Neuron (in vitro differentiated cells): ENCODE results near the gene NRCAM.
"Not testable (repeated sequence)": the region's sequence is repeated elsewhere in the genome, so short reads cannot be mapped to it uniquely, and the experiment has no call there.

ENCODE experiments used
- H2AFZ ChIP-seq: one replicate; pipeline ENCODE4 v1.6.1; 2013; ENCODE audit warnings: low read depth, mild to moderate bottlenecking, inconsistent platforms, low read length, moderate library complexity
- H3K27me3 ChIP-seq: one replicate; pipeline ENCODE4 v1.6.1; 2013; ENCODE audit warnings: low read length; ENCODE audit not compliant: insufficient read depth
- H3K36me3 ChIP-seq: one replicate; pipeline ENCODE4 v1.6.1; 2013; ENCODE audit warnings: low read length; ENCODE audit not compliant: insufficient read depth
- H3K4me1 ChIP-seq: one replicate; pipeline ENCODE4 v1.6.1; 2013; ENCODE audit warnings: low read length; ENCODE audit not compliant: insufficient read depth
- H3K4me3 ChIP-seq: 2 replicates; pipeline ENCODE4 v1.5.1; 2013; ENCODE audit warnings: mild to moderate bottlenecking, low read length, moderate library complexity
- H3K9me3 ChIP-seq: one replicate; pipeline ENCODE4 v1.6.1; 2013; ENCODE audit warnings: low read length

NRCAM gene

GRCh38 chr7:108455998-108456677, at the start of gene NRCAM:
Gene NRCAM, minus strand, starts transcription at chr7:108456436. Its CDS starts 216,372 bp downstream, at chr7:108240064.
- no peaks in the 10 kb centered on the region for H3K27me3 ChIP-seq
- no peaks in the 10 kb centered on the region for H3K36me3 ChIP-seq
- peak within 1 kb of the TSS; percentile 84 for H3K4me3 ChIP-seq
- no peaks in the 10 kb centered on the region for H3K9me3 ChIP-seq
- peak within 1 kb of the TSS; percentile 98 for H2AFZ ChIP-seq
- peaks cover 28% of the 10 kb centered on the region for H3K4me1 ChIP-seq

DNA sequence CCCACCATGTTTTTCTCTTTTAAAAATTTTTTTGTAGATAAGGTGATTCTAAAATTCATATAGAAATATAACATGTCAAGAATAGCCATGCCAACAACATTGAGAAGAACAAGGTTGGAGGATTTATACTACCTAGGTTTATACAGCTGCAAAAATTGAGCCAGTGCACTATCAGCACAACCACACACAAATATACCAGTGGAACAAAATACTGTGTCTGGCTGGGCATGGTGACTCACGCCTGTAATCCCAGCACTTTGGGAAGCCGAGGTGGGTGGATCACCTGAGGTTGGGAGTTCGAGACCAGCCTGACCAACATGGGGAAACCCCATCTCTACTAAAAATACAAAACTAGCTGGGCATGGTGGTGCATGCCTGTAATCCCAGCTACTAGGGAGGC, 48.3 kb upstream of the NRCAM start:
- not testable (repeated sequence) for H3K4me1 ChIP-seq, H3K27me3 ChIP-seq, H3K4me3 ChIP-seq

GRCh38 chr7:108503112-108504026, 47.1 kb upstream of the NRCAM start:
- Histone ChIP-seq H3K4me3 (no peak overlapping the region), H3K4me1 (no peaks in the 10 kb centered on the region), H3K9me3 (peaks cover 2% of the 10 kb centered on the region)

More for the DNA sequence above, 48.3 kb upstream of the NRCAM start:
- not testable (repeated sequence) for H3K9me3 ChIP-seq, H2AFZ ChIP-seq
- peaks cover 13% of the 10 kb centered on the region for H3K36me3 ChIP-seq

GRCh38 chr7:108499566-108499965, 43.3 kb upstream of the NRCAM start:
- H3K9me3 ChIP-seq = no peaks in the 10 kb centered on the region
- H2AFZ ChIP-seq = no peak overlapping the region
- H3K27me3 ChIP-seq = no peaks in the 10 kb centered on the region
- peaks cover 15% of the 10 kb centered on the region for H3K36me3 ChIP-seq
- H3K4me3 ChIP-seq = no peak overlapping the region
- H3K4me1 ChIP-seq = no peaks in the 10 kb centered on the region

More at GRCh38 chr7:108503112-108504026, 47.1 kb upstream of the NRCAM start:
- no peak overlapping the region for H2AFZ ChIP-seq
- H3K27me3 ChIP-seq = no peaks in the 10 kb centered on the region
- H3K36me3 ChIP-seq = peaks cover 13% of the 10 kb centered on the region

- Histone ChIP-seq H3K27me3 (no peaks in the 10 kb centered on the region), H3K4me3 (no peak overlapping the region), H3K36me3 (peaks cover 19% of the 10 kb centered on the region), H3K4me1 (no peaks in the 10 kb centered on the region), H2AFZ (no peak overlapping the region), H3K9me3 (no peaks in the 10 kb centered on the region)
Observed at GRCh38 chr7:108498481-108498880, 42.2 kb upstream of the NRCAM start.

GRCh38 chr7:108497082-108497725, 41.0 kb upstream of the NRCAM start:
- Histone ChIP-seq H3K36me3 (peaks cover 19% of the 10 kb centered on the region), H3K4me3 (no peak overlapping the region), H3K27me3 (no peaks in the 10 kb centered on the region), H3K4me1 (no peaks in the 10 kb centered on the region), H2AFZ (no peak overlapping the region), H3K9me3 (no peaks in the 10 kb centered on the region)

- Histone ChIP-seq H3K36me3 (peaks cover 12% of the 10 kb centered on the region), H2AFZ (no peak overlapping the region)
Observed at GRCh38 chr7:108492742-108493141, 36.5 kb upstream of the NRCAM start.

DNA sequence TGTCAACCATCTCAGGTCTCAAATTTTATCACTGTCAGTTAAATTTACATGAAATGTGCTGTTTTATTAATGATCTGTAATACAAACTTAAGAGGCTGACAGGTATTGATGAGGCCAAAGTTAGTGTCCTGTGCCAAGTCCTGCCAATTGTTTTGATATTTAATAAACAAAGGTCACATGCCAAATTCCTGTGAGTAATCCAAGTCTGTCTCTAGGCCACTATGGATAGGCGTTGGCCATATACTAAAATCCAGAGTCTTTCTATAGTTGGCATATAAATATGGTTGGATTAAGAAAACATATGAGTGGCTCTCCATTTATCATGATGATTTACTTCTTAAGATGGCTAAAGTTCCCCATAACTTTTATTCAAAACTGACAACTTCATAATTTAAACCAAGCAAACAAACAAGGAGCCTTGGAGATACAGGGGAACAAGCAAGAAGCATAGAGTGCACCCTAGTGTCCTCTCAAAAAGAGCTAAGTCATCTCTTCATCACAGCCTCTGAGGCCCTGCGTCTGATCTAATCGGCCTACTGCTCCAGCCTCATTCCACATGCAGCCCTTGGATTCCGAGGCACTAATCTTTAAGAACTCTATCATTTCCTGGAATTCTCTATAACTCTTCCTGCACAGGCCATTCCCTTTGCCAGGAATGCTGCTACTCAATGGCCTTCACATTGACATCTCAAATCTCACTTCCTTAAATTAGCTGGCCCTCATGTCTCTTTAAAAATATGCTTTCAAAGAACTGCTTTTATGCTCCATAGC, 32.7 kb upstream of the NRCAM start:
- H2AFZ ChIP-seq = no peak overlapping the region
- no peaks in the 10 kb centered on the region for H3K27me3 ChIP-seq
- H3K4me1 ChIP-seq = no peaks in the 10 kb centered on the region
- H3K9me3 ChIP-seq = no peaks in the 10 kb centered on the region
- H3K36me3 ChIP-seq = peaks cover 11% of the 10 kb centered on the region
- H3K4me3 ChIP-seq = no peak overlapping the region

More at GRCh38 chr7:108492742-108493141, 36.5 kb upstream of the NRCAM start:
- no peak overlapping the region for H3K4me3 ChIP-seq
- H3K27me3 ChIP-seq = no peaks in the 10 kb centered on the region
- no peaks in the 10 kb centered on the region for H3K4me1 ChIP-seq
- H3K9me3 ChIP-seq = no peaks in the 10 kb centered on the region

GRCh38 chr7:108487646-108488045, 31.4 kb upstream of the NRCAM start:
- Histone ChIP-seq H3K9me3 (no peaks in the 10 kb centered on the region), H3K27me3 (no peaks in the 10 kb centered on the region), H3K36me3 (peaks cover 9% of the 10 kb centered on the region), H2AFZ (no peak overlapping the region), H3K4me3 (no peak overlapping the region), H3K4me1 (no peaks in the 10 kb centered on the region)

DNA sequence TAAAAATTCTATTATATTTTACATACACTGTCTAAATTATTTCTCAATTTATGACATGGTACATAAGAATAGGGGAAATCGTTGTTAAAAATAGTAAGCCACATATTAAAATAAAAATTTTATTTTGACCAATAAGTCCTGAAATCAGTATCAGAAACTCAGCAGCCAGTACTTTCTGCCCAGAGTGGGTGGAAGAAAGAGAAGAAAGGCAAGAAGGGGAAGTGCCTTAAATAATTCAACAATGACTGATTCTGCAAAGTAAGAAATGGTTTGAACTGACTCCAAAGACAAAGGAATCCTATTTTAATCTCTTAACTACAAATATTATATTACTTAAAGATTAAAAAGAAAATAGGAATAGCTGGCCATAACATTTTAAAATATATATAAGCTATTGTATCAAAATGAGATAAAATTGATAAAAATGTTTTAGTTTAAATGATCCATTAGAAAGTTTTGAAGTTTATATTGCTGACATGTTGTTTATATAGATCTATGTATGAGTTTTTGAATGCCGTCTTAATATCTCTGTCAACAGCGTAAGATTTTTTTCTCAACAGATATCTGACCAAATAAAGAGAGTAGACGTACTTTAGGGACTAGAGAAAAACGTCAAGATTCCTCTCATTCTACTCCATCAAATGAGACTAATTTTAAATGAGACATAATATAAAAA, 30.2 kb upstream of the NRCAM start:
- Histone ChIP-seq H3K9me3 (no peaks in the 10 kb centered on the region), H3K4me1 (no peaks in the 10 kb centered on the region), H3K27me3 (no peaks in the 10 kb centered on the region), H3K36me3 (peaks cover 9% of the 10 kb centered on the region), H2AFZ (no peak overlapping the region), H3K4me3 (no peak overlapping the region)

- H3K9me3 ChIP-seq = no peaks in the 10 kb centered on the region
- H3K4me1 ChIP-seq = no peaks in the 10 kb centered on the region
- no peaks in the 10 kb centered on the region for H3K27me3 ChIP-seq
- H3K4me3 ChIP-seq = no peak overlapping the region
- H3K36me3 ChIP-seq = peaks cover 13% of the 10 kb centered on the region
- H2AFZ ChIP-seq = no peak overlapping the region
Observed at GRCh38 chr7:108484137-108484536, 27.9 kb upstream of the NRCAM start.

DNA sequence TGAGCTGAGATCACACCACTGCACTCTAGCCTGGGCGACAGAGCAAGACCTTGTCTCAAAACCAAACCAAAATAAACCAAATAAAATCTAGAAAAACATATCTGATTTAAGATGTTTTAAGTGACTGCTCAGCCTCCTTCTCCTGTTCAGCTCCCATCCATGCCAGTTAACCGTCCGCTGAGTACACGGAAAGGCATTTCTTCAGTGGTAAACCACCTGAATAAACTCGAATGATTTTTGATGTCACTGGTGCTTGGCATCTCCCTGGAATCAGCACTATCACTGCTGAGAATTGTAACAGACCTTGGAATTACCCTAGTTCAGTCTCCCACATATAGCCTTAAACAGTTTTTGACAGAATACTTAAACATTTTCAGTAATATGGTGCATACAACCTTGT, 24.1 kb upstream of the NRCAM start:
- H3K36me3 ChIP-seq = peaks cover 17% of the 10 kb centered on the region

More for the DNA sequence above, 24.1 kb upstream of the NRCAM start:
- H3K27me3 ChIP-seq = no peaks in the 10 kb centered on the region
- no peaks in the 10 kb centered on the region for H3K9me3 ChIP-seq
- no peak overlapping the region for H3K4me3 ChIP-seq
- no peak overlapping the region for H2AFZ ChIP-seq
- no peaks in the 10 kb centered on the region for H3K4me1 ChIP-seq
